Measurements from ENCODE around the gene LENEP. TPM values are rescaled to one million over a fixed set of nuclear protein-coding genes. Genes with fewer than 3 reads are reported as not detected.

Gene LENEP
- total RNA-seq, 1 experiment from 2014 or later: 0.42 TPM

DNA sequence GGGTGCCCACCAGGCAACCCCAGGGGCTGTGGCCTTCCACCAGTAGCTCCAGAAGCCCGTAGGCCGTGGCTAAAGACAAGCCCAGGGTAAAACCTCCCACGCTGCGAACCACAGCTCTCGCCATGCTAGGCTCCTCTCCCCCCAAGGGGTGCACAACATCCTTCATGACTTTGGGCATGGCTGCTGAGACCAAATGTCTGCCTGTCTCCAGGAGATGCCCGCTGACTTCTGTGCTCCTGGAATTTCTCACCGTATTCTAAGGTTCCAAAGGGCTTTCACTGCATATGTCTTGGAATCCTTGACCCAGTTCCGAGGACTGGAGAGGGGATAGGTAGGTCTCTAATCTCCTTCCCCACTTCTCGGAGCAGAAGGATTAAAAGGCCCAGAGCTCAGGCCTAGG is 40.1 kb downstream of the LENEP start, which contains the start of the genes DCST1 and DCST2:
TSS of gene DCST1 (plus strand) at position 301 of the 400 bp plus-strand sequence. CDS start 213 bp downstream, outside the sequence.
TSS of gene DCST2 (minus strand) at position 258 of the 400 bp plus-strand sequence. CDS start at position 178, 80 bp downstream.
- no peak within 1 kb of the TSS for H3K4me3 ChIP-seq (replicated peaks in 1 of 2; ENCODE audit: low read depth in 1 of 2, low read length in 2 of 2)
- no peak within 1 kb of the TSS for H3K4me2 ChIP-seq (ENCODE audit: low read length)
- H2AFZ ChIP-seq (ENCODE audit: low read depth, low read length, poor library complexity, severe bottlenecking): no peak within 1 kb of the TSS
- H3K36me3 ChIP-seq (ENCODE audit: control insufficient read depth in 1 of 2, insufficient read depth in 2 of 2, low read length in 2 of 2): no peaks in the 10 kb centered on the region
- TF ChIP-seq, protein P1, sequence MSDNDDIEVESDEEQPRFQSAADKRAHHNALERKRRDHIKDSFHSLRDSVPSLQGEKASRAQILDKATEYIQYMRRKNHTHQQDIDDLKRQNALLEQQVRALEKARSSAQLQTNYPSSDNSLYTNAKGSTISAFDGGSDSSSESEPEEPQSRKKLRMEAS (IDR thresholded peaks at IDR 0.05): no peak
- no peak for TF ChIP-seq SIN3A (IDR thresholded peaks at IDR 0.05; ENCODE audit: low read depth)
- no peak for TF ChIP-seq FOSL1 (IDR thresholded peaks at IDR 0.05; ENCODE audit: low read depth)
- ChIA-PET CTCF (no interaction called here), RAD21 (ENCODE audit: low non-redundant PET in 1 of 2, low total read pairs in 2 of 2, uncharacterized antibody in 2 of 2, unreplicated experiment in 2 of 2) (no interaction called here), POLR2A (no interaction called here)
- H3K27me3 ChIP-seq (ENCODE audit: insufficient read depth, low read length): no peaks in the 10 kb centered on the region
- no peaks in the 10 kb centered on the region for H3K79me2 ChIP-seq (ENCODE audit: insufficient read depth, low read length)
- peaks cover 0 to 7% of the 10 kb centered on the region in 2 experiments; a peak in 2 of 4 replicates for H3K4me1 ChIP-seq (ENCODE audit: control insufficient read depth in 1 of 2, insufficient read depth in 2 of 2, low read length in 2 of 2)
- no peak for ATAC-seq
- H3K27ac ChIP-seq (ENCODE audit: low read depth, low read length): no peak within 1 kb of the TSS
- H3K9ac ChIP-seq (ENCODE audit: low read length): no peak within 1 kb of the TSS
- H4K20me1 ChIP-seq (ENCODE audit: insufficient read depth): no peaks in the 10 kb centered on the region
- BruUV-seq (replicated peaks): no TSS peak
- intact Hi-C loops (cut with micrococcal nuclease): no loop called here
- no peaks in the 10 kb centered on the region for H3K9me2 ChIP-seq (ENCODE audit: insufficient read depth)
- H3K9me3 ChIP-seq (ENCODE audit: control insufficient read depth in 1 of 2, insufficient read depth in 1 of 2, low read depth in 1 of 2, low read length in 2 of 2): no peaks in the 10 kb centered on the region
- no peak for DNase-seq (ENCODE audit: low read depth, low spot score)

DNA sequence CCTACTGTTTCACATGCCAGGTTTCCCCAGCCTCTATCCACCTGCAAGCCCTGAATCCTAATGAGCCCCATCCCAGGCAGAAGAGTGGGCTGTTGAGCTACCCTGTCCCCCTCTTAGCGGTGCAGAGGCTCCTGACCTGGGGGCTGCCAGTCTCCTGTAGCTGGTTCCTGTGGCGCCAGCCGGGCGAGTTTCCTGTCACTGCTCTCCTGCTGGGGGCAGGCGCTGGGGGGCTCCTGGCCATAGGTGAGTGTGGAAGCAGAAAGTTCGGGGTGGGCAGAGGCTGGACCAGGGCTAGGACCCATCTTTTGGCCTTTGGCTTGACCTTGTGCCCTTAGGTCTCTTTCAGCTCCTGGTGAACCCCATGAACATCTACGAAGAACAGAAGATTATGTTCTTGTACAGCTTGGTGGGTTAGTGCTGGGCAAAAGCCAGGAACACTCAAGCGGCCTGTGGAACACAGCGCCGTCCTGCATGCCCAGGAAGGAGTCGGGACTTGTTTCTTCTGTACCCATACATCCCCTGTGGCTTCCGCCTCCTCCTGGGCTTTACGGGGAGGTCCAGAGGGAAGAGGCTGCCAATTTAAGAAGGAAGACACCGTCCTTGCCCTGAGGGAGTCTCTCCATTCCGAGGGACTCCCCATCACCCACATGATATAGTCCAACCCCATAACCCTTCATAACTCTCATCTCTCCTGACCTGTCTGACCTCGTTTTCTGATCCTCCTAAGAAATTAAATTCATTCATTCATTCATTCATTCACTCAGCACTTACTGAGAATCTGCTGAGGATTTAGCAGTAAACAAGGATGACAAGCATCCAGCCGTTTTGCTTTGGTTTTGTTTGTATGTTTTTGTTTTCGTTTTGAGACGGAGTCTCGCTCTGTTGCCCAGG is 41.2 kb downstream of the LENEP start:
- BruUV-seq (replicated peaks): no TSS peak
- H3K27me3 ChIP-seq (ENCODE audit: insufficient read depth, low read length): no peaks in the 10 kb centered on the region
- RAD21 ChIA-PET (ENCODE audit: low non-redundant PET in 1 of 2, low total read pairs in 2 of 2, uncharacterized antibody in 2 of 2, unreplicated experiment in 2 of 2): no interaction called here
- H3K27ac ChIP-seq (ENCODE audit: low read depth, low read length): no peak overlapping the region
- no peak for DNase-seq (ENCODE audit: low read depth, low spot score)
- no peaks in the 10 kb centered on the region for H3K9me3 ChIP-seq (ENCODE audit: control insufficient read depth in 1 of 2, insufficient read depth in 1 of 2, low read depth in 1 of 2, low read length in 2 of 2)
- no peaks in the 10 kb centered on the region for H3K9me2 ChIP-seq (ENCODE audit: insufficient read depth)
- H3K9ac ChIP-seq (ENCODE audit: low read length): no peak overlapping the region
- POLR2A ChIA-PET: no interaction called here
- no peaks in the 10 kb centered on the region for H3K79me2 ChIP-seq (ENCODE audit: insufficient read depth, low read length)
- H3K36me3 ChIP-seq (ENCODE audit: control insufficient read depth in 1 of 2, insufficient read depth in 2 of 2, low read length in 2 of 2): no peaks in the 10 kb centered on the region
- intact Hi-C loops (cut with micrococcal nuclease): no loop called here
- no peaks in the 10 kb centered on the region for H4K20me1 ChIP-seq (ENCODE audit: insufficient read depth)
- no peak overlapping the region for H2AFZ ChIP-seq (ENCODE audit: low read depth, low read length, poor library complexity, severe bottlenecking)
- H3K4me1 ChIP-seq (ENCODE audit: control insufficient read depth in 1 of 2, insufficient read depth in 2 of 2, low read length in 2 of 2): peaks cover 0 to 11% of the 10 kb centered on the region in 2 experiments; a peak in 2 of 4 replicates
- no peak overlapping the region for H3K4me3 ChIP-seq (replicated peaks in 1 of 2; ENCODE audit: low read depth in 1 of 2, low read length in 2 of 2)
- H3K4me2 ChIP-seq (ENCODE audit: low read length): no peak overlapping the region
- ATAC-seq: no peak
- CTCF ChIA-PET: no interaction called here
- TF ChIP-seq EGR1 (IDR thresholded peaks at IDR 0.05; ENCODE audit: low read depth) (no peak), CEBPB (IDR thresholded peaks at IDR 0.05; ENCODE audit: low read depth) (no peak), RAD21 (IDR thresholded peaks at IDR 0.05; ENCODE audit: low read depth) (no peak), EZH2 (IDR thresholded peaks at IDR 0.05) (no peak), EZH2phosphoT487 (IDR thresholded peaks at IDR 0.05; ENCODE audit: borderline replicate concordance) (no peak), TCF7L2 (IDR thresholded peaks at IDR 0.05; ENCODE audit: borderline replicate concordance, extremely low read depth, insufficient read depth, insufficient read length) (no peak), POLR2A (IDR thresholded peaks at IDR 0.05; ENCODE audit: borderline replicate concordance, extremely low read depth, insufficient read depth, insufficient read length) (no peak)
- TF ChIP-seq, protein P2, sequence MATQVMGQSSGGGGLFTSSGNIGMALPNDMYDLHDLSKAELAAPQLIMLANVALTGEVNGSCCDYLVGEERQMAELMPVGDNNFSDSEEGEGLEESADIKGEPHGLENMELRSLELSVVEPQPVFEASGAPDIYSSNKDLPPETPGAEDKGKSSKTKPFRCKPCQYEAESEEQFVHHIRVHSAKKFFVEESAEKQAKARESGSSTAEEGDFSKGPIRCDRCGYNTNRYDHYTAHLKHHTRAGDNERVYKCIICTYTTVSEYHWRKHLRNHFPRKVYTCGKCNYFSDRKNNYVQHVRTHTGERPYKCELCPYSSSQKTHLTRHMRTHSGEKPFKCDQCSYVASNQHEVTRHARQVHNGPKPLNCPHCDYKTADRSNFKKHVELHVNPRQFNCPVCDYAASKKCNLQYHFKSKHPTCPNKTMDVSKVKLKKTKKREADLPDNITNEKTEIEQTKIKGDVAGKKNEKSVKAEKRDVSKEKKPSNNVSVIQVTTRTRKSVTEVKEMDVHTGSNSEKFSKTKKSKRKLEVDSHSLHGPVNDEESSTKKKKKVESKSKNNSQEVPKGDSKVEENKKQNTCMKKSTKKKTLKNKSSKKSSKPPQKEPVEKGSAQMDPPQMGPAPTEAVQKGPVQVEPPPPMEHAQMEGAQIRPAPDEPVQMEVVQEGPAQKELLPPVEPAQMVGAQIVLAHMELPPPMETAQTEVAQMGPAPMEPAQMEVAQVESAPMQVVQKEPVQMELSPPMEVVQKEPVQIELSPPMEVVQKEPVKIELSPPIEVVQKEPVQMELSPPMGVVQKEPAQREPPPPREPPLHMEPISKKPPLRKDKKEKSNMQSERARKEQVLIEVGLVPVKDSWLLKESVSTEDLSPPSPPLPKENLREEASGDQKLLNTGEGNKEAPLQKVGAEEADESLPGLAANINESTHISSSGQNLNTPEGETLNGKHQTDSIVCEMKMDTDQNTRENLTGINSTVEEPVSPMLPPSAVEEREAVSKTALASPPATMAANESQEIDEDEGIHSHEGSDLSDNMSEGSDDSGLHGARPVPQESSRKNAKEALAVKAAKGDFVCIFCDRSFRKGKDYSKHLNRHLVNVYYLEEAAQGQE (IDR thresholded peaks at IDR 0.05; ENCODE audit: low read depth): no peak
- TF ChIP-seq, protein P3, sequence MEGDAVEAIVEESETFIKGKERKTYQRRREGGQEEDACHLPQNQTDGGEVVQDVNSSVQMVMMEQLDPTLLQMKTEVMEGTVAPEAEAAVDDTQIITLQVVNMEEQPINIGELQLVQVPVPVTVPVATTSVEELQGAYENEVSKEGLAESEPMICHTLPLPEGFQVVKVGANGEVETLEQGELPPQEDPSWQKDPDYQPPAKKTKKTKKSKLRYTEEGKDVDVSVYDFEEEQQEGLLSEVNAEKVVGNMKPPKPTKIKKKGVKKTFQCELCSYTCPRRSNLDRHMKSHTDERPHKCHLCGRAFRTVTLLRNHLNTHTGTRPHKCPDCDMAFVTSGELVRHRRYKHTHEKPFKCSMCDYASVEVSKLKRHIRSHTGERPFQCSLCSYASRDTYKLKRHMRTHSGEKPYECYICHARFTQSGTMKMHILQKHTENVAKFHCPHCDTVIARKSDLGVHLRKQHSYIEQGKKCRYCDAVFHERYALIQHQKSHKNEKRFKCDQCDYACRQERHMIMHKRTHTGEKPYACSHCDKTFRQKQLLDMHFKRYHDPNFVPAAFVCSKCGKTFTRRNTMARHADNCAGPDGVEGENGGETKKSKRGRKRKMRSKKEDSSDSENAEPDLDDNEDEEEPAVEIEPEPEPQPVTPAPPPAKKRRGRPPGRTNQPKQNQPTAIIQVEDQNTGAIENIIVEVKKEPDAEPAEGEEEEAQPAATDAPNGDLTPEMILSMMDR (IDR thresholded peaks at IDR 0.05 in 2 of 3, conservative IDR thresholded peaks at IDR 0.05 in 1 of 3; ENCODE audit: borderline replicate concordance in 1 of 3, insufficient read depth in 1 of 3, low read depth in 2 of 3, low read length in 2 of 3): no peak

All from HCT116 (cell line).